NCI-H748 (cell line): ENCODE measurements around the gene CCDC88C.
"Not testable (repeated sequence)": the region's sequence is repeated elsewhere in the genome, so short reads cannot be mapped to it uniquely, and the experiment has no call there.

Experiments used
- DNase-seq: peaks from one replicate; lab custom pipeline; 2025; ENCODE audit not compliant: unreplicated experiment; lab: John Stamatoyannopoulos, UW

CCDC88C gene

GRCh38 chr14:91253795-91254323 lies 163.8 kb downstream of the CCDC88C start:
- DNase-seq = peak; percentile 39

DNA sequence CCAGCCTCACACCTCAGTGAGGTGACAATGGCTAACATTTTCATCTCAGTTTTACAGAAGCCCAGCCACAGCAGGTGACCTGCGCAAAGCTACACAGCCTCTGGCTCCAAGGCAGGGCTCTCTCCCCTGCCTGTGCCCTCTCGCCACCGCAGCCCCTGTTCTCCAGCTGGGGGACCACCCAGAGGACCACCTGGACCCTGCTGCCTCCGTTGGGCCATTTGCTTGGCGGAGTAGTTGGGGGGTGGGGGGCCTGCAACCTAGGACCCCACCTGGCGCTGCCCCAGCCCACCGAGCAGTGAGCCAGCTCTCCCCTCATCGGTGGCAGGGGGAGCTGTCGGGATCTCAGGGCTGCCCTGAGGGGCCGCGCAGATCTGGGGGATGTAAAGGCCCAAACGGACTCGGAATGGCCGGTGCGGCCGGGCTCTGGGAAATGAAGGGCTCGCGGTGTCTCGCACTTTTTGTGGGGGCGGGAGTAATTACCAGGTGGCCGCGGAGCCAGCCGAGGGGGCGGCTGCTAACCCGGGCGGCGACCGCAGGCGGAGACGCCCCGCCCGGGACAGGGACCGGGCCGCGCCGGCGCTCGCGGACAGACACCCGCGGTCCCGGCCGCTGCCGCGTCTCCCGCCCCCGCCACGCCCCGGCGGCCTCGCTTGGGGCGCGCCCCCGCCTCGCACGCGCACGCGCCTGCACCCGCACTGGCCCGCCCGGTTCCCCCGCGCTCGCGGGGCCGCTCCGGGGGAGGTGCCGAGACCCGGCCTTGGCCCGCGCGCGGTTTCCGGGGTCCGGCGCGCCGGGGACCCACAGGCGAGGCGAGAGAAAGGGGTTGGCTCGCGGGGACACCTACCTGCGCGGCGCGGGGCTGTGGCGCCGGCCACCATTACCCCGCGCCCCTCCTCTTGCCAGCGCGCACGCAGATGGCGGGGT lies 164.5 kb downstream of the CCDC88C start:
- DNase-seq = peak; percentile 75

- peak; percentile 60 for DNase-seq
These were observed 166.7 kb downstream of the CCDC88C start for GRCh38 chr14:91250912-91251311.

GRCh38 chr14:91249841-91250616 lies 167.6 kb downstream of the CCDC88C start:
- DNase-seq = peak; percentile 99

GRCh38 chr14:91246051-91246852 lies 171.4 kb downstream of the CCDC88C start:
- peak; percentile 65 for DNase-seq

- DNase-seq = not testable (repeated sequence)
These were observed 172.0 kb downstream of the CCDC88C start for GRCh38 chr14:91245616-91246015.

- no peak for DNase-seq
These were observed 172.6 kb downstream of the CCDC88C start for GRCh38 chr14:91245029-91245428.

DNA sequence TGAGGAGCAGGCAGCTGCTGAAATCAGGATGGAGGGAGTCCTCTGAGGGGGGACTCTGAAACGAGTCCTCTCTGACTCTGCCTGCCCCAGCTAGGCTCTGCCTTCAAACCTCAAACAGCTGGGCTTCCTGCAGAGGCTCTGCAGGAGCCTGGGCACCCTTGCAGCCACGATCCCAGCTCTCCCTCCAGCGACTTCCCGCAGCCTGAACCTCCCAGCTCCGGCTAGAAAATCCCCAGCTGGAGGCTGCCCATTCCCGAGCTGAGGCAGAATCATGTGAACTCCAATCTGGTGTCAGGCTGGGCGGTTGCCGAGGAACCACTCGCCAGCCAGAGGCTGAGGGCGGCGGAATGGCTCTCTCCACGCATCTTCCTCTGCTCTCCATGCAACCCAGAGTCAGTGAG lies 173.1 kb downstream of the CCDC88C start, which contains the start of gene GPR68:
GPR68 (minus strand) TSS at position 204 of the 401 bp plus-strand sequence. CDS start 9,654 bp downstream, outside the sequence.
- DNase-seq = peak; percentile 59

- no peak for DNase-seq
These were observed 174.5 kb downstream of the CCDC88C start for GRCh38 chr14:91243074-91243471.

- DNase-seq = no peak
These were observed 175.0 kb downstream of the CCDC88C start for GRCh38 chr14:91242635-91243034.

DNA sequence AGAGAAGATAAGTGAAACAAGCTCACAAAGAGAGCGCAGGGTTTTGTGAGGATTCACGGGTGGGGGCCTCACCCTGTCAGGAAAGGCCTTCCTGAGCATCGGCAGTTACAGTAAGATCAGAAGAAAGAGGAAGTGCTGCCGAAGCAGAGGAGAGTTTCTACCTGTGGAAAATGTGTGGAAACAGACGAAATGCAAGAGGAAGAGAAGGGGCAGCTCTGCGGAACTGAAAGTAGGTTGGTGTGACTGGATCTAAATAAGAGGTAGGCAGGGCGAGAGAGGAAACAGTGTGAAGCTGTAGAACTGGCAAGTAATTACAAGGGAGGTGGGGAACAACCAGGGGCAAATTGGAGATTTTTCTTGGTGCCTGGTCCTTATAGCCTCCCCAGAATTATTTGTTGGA lies 175.8 kb downstream of the CCDC88C start:
- DNase-seq = no peak

DNA sequence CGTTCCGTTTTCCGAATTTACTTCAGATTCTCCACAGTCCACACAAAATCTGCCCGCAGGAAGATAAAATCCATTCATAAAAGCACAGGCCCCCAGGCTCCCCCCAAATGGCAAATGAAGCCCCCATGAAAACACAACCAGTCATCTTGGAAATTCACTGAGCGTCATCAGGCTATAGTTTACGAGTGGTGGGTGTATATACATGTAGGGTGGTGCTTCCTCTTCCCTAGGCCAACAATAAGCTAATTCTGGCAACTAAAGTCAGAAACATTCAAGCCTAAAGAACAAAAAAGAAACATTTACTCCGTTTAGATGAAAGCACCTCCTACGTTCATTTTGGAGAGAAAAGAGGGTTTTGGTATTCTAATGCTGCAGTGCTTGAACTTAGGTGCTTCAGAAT lies 179.0 kb downstream of the CCDC88C start:
- DNase-seq = no peak

DNA sequence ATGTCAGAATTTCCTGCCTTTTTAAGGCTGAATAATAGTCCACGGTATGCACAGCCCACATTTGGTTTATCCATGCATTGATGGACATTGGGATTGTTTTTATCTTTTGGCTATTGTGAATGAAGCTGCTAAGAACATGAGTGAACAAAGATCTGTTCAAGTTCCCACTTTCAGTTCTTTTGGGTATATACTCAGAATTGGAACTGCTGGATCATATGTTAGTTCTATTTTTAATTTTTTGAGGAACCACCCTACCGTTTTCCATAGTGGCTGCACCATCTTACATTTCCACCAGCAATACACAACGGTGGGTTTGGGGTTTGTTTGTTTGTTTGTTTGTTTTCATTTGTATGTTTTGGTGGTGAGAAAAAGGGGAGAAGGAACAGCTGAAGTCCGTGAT lies 179.5 kb downstream of the CCDC88C start:
- DNase-seq = no peak

- DNase-seq = no peak
These were observed 180.4 kb downstream of the CCDC88C start for GRCh38 chr14:91237219-91237618.

- no peak for DNase-seq
These were observed 181.8 kb downstream of the CCDC88C start for GRCh38 chr14:91235841-91236240.

GRCh38 chr14:91234791-91235114 lies 182.9 kb downstream of the CCDC88C start:
- no peak for DNase-seq

DNA sequence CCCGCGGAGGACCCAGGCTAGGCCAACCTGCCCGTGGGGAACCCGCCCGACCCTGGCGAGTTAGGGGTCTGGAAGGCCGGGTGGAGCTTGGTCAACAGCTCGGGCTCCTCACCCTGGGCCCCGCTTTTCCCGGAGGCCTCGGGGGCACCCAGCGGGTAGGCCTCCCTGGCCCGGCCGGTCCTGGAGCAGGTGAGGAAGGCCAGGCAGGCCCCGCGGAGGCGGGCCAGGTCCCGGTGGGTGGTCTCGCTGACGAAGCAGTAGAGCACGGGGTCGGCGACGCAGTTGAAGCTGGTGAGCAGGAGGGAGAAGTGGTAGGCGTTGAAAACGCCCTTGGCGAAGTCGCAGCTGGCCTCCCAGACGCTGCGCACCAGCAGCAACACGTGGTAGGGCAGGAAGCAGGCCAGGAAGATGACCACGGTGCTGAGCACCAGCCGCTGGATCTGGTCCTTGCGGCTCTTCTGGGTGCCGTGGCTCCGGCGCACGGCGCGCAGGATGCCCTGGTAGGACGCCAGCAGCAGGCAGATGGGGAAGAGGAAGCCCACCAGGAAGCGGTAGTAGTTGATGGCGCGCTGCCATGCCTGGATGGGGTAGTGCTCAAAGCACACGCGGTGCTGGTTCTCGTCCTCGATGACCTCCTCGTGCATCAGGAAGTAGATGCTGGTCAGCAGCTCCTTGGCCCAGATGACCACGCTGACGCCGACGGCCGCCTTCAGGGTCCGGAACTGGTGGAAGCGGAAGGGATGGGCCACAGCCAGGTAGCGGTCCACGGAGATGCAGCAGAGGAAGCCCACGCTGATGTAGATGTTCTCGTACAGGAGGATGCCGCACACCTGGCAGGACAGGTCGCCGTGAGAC lies 183.5 kb downstream of the CCDC88C start:
- DNase-seq = no peak

DNA sequence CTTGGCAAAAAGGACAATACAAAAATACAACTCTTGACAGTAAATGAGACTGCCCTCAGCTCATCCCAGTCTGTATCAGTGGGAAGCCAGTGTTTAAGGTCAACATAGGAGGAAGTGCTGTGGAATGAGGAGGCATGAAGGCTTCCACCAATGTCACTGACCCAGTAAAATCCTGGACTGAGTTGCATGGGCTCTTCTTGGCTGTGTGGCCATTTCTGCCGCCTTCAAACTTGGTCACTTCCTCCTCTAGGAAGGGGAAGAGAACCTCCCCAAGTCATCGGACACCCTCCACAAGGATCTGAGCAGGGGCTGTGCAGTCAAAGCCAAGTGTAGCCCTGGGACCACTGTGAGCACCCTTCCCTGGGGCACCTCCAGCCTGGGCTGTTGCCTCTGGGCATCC lies 185.0 kb downstream of the CCDC88C start:
- no peak for DNase-seq

GRCh38 chr14:91232052-91232451 lies 185.6 kb downstream of the CCDC88C start:
- no peak for DNase-seq

- no peak for DNase-seq
These were observed 186.2 kb downstream of the CCDC88C start for GRCh38 chr14:91231446-91231845.
